Activated CD4-positive, alpha-beta T cell treated with anti-CD3 and anti-CD28 coated beads, Interleukin-2, amount 10 ng/mL, durations not matched to agents 7 days and 5 days (primary cell): Measurements from ENCODE around the gene BTBD6. TPM values are rescaled to one million over a fixed set of nuclear protein-coding genes. Genes with fewer than 3 reads are reported as not detected.

ENCODE experiments used
- CTCF ChIA-PET: fragments of 350-600 bp; sonication (Branson Sonifier 250); formaldehyde crosslinking; loops from one replicate; lab custom pipeline; 2021; ENCODE audit warnings: antibody characterized with exemption; lab: Charles Lee
- POLR2A ChIA-PET: fragments of 350-600 bp; sonication (Branson Sonifier 250); formaldehyde crosslinking; loops from one replicate; lab custom pipeline; 2021; ENCODE audit warnings: antibody characterized with exemption; lab: Charles Lee
- DNase-seq: peaks from one replicate; pipeline ENCODE4 v3.0.0-alpha.2; 2020
- H3K27ac Mint-ChIP-seq: one replicate; pipeline ENCODE4 v1.8.0; 2021; ENCODE audit warnings: mild to moderate bottlenecking, moderate library complexity, mixed read lengths
- H3K27me3 Mint-ChIP-seq: one replicate; pipeline ENCODE4 v1.8.0; 2021; ENCODE audit warnings: mixed read lengths
- H3K36me3 Mint-ChIP-seq: one replicate; pipeline ENCODE4 v1.8.0; 2021; ENCODE audit warnings: low read depth, mixed read lengths
- H3K4me1 Mint-ChIP-seq: one replicate; pipeline ENCODE4 v1.8.0; 2021; ENCODE audit warnings: mixed read lengths
- H3K4me3 Mint-ChIP-seq: one replicate; pipeline ENCODE4 v1.8.0; 2021; ENCODE audit warnings: mild to moderate bottlenecking, moderate library complexity, mixed read lengths
- H3K9me3 Mint-ChIP-seq: one replicate; pipeline ENCODE4 v1.8.0; 2021; ENCODE audit warnings: mixed read lengths
- total RNA-seq, 2 experiments: library from RNA; stranded (reverse); gene quantifications; one replicate each; pipeline ENCODE4 v1.2.3, GENCODE V29; 2021

BTBD6 gene
- total RNA-seq, 2 experiments from 2014 or later: 43.7 to 43.9 TPM

- no peak overlapping the region for H3K4me3 Mint-ChIP-seq
- CTCF ChIA-PET: interaction anchor here (1.8 kb wide), 1 partner anchor 13 kb away, joined by 4 read pairs; no protein-coding TSS in a partner anchor
- no peaks in the 10 kb centered on the region for H3K4me1 Mint-ChIP-seq
- DNase-seq: no peak
- no peaks in the 10 kb centered on the region for H3K9me3 Mint-ChIP-seq
- no peak overlapping the region for H3K27ac Mint-ChIP-seq
- POLR2A ChIA-PET: no interaction called here
- peaks cover 21% of the 10 kb centered on the region for H3K36me3 Mint-ChIP-seq
- no peaks in the 10 kb centered on the region for H3K27me3 Mint-ChIP-seq
Measured at GRCh38 chr14:105214324-105214915, 33.9 kb upstream of the BTBD6 start.

GRCh38 chr14:105215602-105216001 is 32.7 kb upstream of the BTBD6 start:
- H3K4me1 Mint-ChIP-seq: no peaks in the 10 kb centered on the region
- H3K27me3 Mint-ChIP-seq: no peaks in the 10 kb centered on the region
- POLR2A ChIA-PET: no interaction called here
- H3K9me3 Mint-ChIP-seq: no peaks in the 10 kb centered on the region
- DNase-seq: no peak
- no peak overlapping the region for H3K27ac Mint-ChIP-seq
- no peak overlapping the region for H3K4me3 Mint-ChIP-seq
- CTCF ChIA-PET: no interaction called here
- H3K36me3 Mint-ChIP-seq: peaks cover 22% of the 10 kb centered on the region

GRCh38 chr14:105216490-105217247 is 31.7 kb upstream of the BTBD6 start:
- no peaks in the 10 kb centered on the region for H3K4me1 Mint-ChIP-seq
- ChIA-PET POLR2A (no interaction called here), CTCF (no interaction called here)
- H3K27ac Mint-ChIP-seq: no peak overlapping the region
- no peak overlapping the region for H3K4me3 Mint-ChIP-seq
- no peaks in the 10 kb centered on the region for H3K9me3 Mint-ChIP-seq
- no peak for DNase-seq
- H3K27me3 Mint-ChIP-seq: no peaks in the 10 kb centered on the region
- H3K36me3 Mint-ChIP-seq: peaks cover 28% of the 10 kb centered on the region

GRCh38 chr14:105217774-105218173 is 30.6 kb upstream of the BTBD6 start:
- H3K36me3 Mint-ChIP-seq: peaks cover 30% of the 10 kb centered on the region
- no peaks in the 10 kb centered on the region for H3K9me3 Mint-ChIP-seq
- no peak overlapping the region for H3K27ac Mint-ChIP-seq
- DNase-seq: no peak
- ChIA-PET POLR2A (no interaction called here), CTCF (no interaction called here)
- H3K4me1 Mint-ChIP-seq: no peaks in the 10 kb centered on the region
- no peaks in the 10 kb centered on the region for H3K27me3 Mint-ChIP-seq
- H3K4me3 Mint-ChIP-seq: no peak overlapping the region

- H3K27me3 Mint-ChIP-seq: no peaks in the 10 kb centered on the region
- ChIA-PET CTCF (no interaction called here), POLR2A (no interaction called here)
- H3K27ac Mint-ChIP-seq: no peak overlapping the region
- H3K9me3 Mint-ChIP-seq: no peaks in the 10 kb centered on the region
- no peaks in the 10 kb centered on the region for H3K4me1 Mint-ChIP-seq
- DNase-seq: no peak
- H3K36me3 Mint-ChIP-seq: peaks cover 30% of the 10 kb centered on the region
- H3K4me3 Mint-ChIP-seq: no peak overlapping the region
Measured at GRCh38 chr14:105218611-105219010, 29.7 kb upstream of the BTBD6 start.

- Mint-ChIP-seq H3K9me3 (no peaks in the 10 kb centered on the region), H3K27me3 (no peaks in the 10 kb centered on the region), H3K36me3 (peaks cover 30% of the 10 kb centered on the region), H3K4me1 (no peaks in the 10 kb centered on the region), H3K27ac (no peak overlapping the region), H3K4me3 (no peak overlapping the region)
- ChIA-PET CTCF (interaction anchor here (0.9 kb wide), 1 partner anchor 15 kb away, joined by 3 read pairs; no protein-coding TSS in a partner anchor), POLR2A (no interaction called here)
- no peak for DNase-seq
Measured at GRCh38 chr14:105219043-105219612, 29.2 kb upstream of the BTBD6 start.

GRCh38 chr14:105219753-105220152 is 28.6 kb upstream of the BTBD6 start:
- Mint-ChIP-seq H3K9me3 (no peaks in the 10 kb centered on the region), H3K4me3 (no peak overlapping the region), H3K27me3 (no peaks in the 10 kb centered on the region), H3K36me3 (peaks cover 30% of the 10 kb centered on the region), H3K4me1 (no peaks in the 10 kb centered on the region), H3K27ac (no peak overlapping the region)
- no peak for DNase-seq
- CTCF ChIA-PET: interaction anchor here (0.6 to 0.9 kb wide), 2 partner anchors 16 to 120 kb away, joined by 3 read pairs; no protein-coding TSS in a partner anchor
- POLR2A ChIA-PET: no interaction called here

- no peak overlapping the region for H3K4me3 Mint-ChIP-seq
- no peaks in the 10 kb centered on the region for H3K9me3 Mint-ChIP-seq
- H3K27ac Mint-ChIP-seq: no peak overlapping the region
- H3K4me1 Mint-ChIP-seq: no peaks in the 10 kb centered on the region
- DNase-seq: no peak
- ChIA-PET POLR2A (no interaction called here), CTCF (interaction anchor here (0.6 kb wide), 2 partner anchors 85 to 119 kb away, joined by 3 to 4 read pairs; no protein-coding TSS in a partner anchor)
- H3K36me3 Mint-ChIP-seq: peaks cover 22% of the 10 kb centered on the region
- no peaks in the 10 kb centered on the region for H3K27me3 Mint-ChIP-seq
Measured at GRCh38 chr14:105220699-105221597, 27.4 kb upstream of the BTBD6 start.

- ChIA-PET CTCF (interaction anchor here (0.6 kb wide), 1 partner anchor 86 kb away, joined by 4 read pairs; no protein-coding TSS in a partner anchor), POLR2A (no interaction called here)
- H3K4me3 Mint-ChIP-seq: no peak overlapping the region
- peaks cover 20% of the 10 kb centered on the region for H3K36me3 Mint-ChIP-seq
- H3K9me3 Mint-ChIP-seq: no peaks in the 10 kb centered on the region
- no peak overlapping the region for H3K27ac Mint-ChIP-seq
- H3K27me3 Mint-ChIP-seq: no peaks in the 10 kb centered on the region
- DNase-seq: no peak
- H3K4me1 Mint-ChIP-seq: no peaks in the 10 kb centered on the region
Measured at GRCh38 chr14:105221598-105222178, 26.6 kb upstream of the BTBD6 start.

GRCh38 chr14:105223260-105223659 is 25.1 kb upstream of the BTBD6 start:
- Mint-ChIP-seq H3K36me3 (peaks cover 14% of the 10 kb centered on the region), H3K4me1 (no peaks in the 10 kb centered on the region), H3K27ac (no peak overlapping the region), H3K4me3 (no peak overlapping the region), H3K27me3 (no peaks in the 10 kb centered on the region), H3K9me3 (no peaks in the 10 kb centered on the region)
- ChIA-PET CTCF (interaction anchor here (1.5 kb wide), 2 partner anchors 11 to 128 kb away, joined by 3 read pairs; no protein-coding TSS in a partner anchor), POLR2A (no interaction called here)
- DNase-seq: no peak

- H3K36me3 Mint-ChIP-seq: peaks cover 12% of the 10 kb centered on the region
- H3K27me3 Mint-ChIP-seq: no peaks in the 10 kb centered on the region
- DNase-seq: no peak
- no peak overlapping the region for H3K4me3 Mint-ChIP-seq
- no peaks in the 10 kb centered on the region for H3K4me1 Mint-ChIP-seq
- ChIA-PET CTCF (interaction anchor here (1.5 kb wide), 2 partner anchors 11 to 128 kb away, joined by 3 read pairs; no protein-coding TSS in a partner anchor), POLR2A (no interaction called here)
- no peaks in the 10 kb centered on the region for H3K9me3 Mint-ChIP-seq
- no peak overlapping the region for H3K27ac Mint-ChIP-seq
Measured at GRCh38 chr14:105223770-105224544, 24.4 kb upstream of the BTBD6 start.
